ENCODE results near the gene HSD17B3. TPM values are rescaled to one million over a fixed set of nuclear protein-coding genes. Genes with fewer than 3 reads are reported as not detected.

The HSD17B3 gene
- total and polyA plus RNA-seq, 2 donors (not counting 3 experiments of a cell fraction or from before 2014, with no cell fraction given), result 0.46 TPM; not detected in 1

GRCh38 chr9:96327694-96328352, 25.8 kb upstream of the HSD17B3 start:
- no peak overlapping the region for H3K4me2 ChIP-seq (ENCODE audit: insufficient read depth, low read length)
- ChIA-PET POLR2A (no interaction called here), CTCF (interaction anchor here (0.6 to 7.2 kb wide), 44 partner anchors 9 to 347 kb away, joined by 3 to 84 read pairs (median 5); partner anchors contain the start of genes HABP4, HSD17B3 and PRXL2C)
- peaks cover 7% of the 10 kb centered on the region for H3K4me1 ChIP-seq (ENCODE audit: control insufficient read depth, extremely low read depth, insufficient read depth, low read length)
- peak; percentile 63 to 69 for TF ChIP-seq CTCF (IDR thresholded peaks at IDR 0.05; ENCODE audit: extremely low read depth in 1 of 2, insufficient read depth in 1 of 2, low read depth in 1 of 2, low read length in 2 of 2)
- TF ChIP-seq FOS (IDR thresholded peaks at IDR 0.05; ENCODE audit: borderline replicate concordance, insufficient read depth, low read length), result peak; percentile 38
- no peak for TF ChIP-seq POLR2A (IDR thresholded peaks at IDR 0.05; ENCODE audit: low read depth, low read length)
- DNase-seq (ENCODE audit: low read depth, low spot score) (peak; percentile 74), FAIRE-seq (peak; percentile 66)
- intact Hi-C loops (cut with micrococcal nuclease), result loop anchor here (1.0 to 2.0 kb wide), 5 partner anchors 55 to 339 kb away; partner anchors contain the start of genes HABP4 and SLC35D2
- no peaks in the 10 kb centered on the region for H3K9me3 ChIP-seq (replicated peaks; ENCODE audit: control insufficient read depth, insufficient read depth, low read length)
- no peaks in the 10 kb centered on the region for H3K9me1 ChIP-seq (replicated peaks; ENCODE audit: control insufficient read depth, extremely low read depth, insufficient read depth, low read length)
- H3K27ac ChIP-seq (ENCODE audit: insufficient read depth, low read depth, low read length), result no peak overlapping the region
- H3K36me3 ChIP-seq (ENCODE audit: control insufficient read depth in 2 of 2, extremely low read depth in 1 of 2, insufficient read depth in 2 of 2, low read length in 2 of 2), result no peaks in the 10 kb centered on the region
- H3K79me2 ChIP-seq (ENCODE audit: control insufficient read depth, insufficient read depth, low read length), result no peaks in the 10 kb centered on the region
- no peak overlapping the region for H2AFZ ChIP-seq (ENCODE audit: low read depth, low read length)
- no peaks in the 10 kb centered on the region for H4K20me1 ChIP-seq (replicated peaks; ENCODE audit: control insufficient read depth, extremely low read depth, insufficient read depth, low read length)
- no peaks in the 10 kb centered on the region for H3K27me3 ChIP-seq (ENCODE audit: control insufficient read depth in 2 of 2, insufficient read depth in 2 of 2, low read length in 2 of 2)
- H3K4me3 ChIP-seq (replicated peaks in 1 of 3; ENCODE audit: insufficient read depth in 1 of 3, low read depth in 1 of 3, low read length in 3 of 3), result no peak overlapping the region
- H3K9ac ChIP-seq (replicated peaks; ENCODE audit: extremely low read depth, insufficient read depth, low read length), result no peak overlapping the region
- dilution Hi-C loops (cut with MboI; ENCODE audit: extremely low pct_ligation_motif_present, low sequenced_read_pairs), result no loop called here
- no TSS peak for BruUV-seq (replicated peaks)

- TF ChIP-seq EZH2 (IDR thresholded peaks at IDR 0.05; ENCODE audit: borderline replicate concordance, low read depth, low read length, severe bottlenecking) (no peak), CTCF (IDR thresholded peaks at IDR 0.05; ENCODE audit: extremely low read depth in 1 of 2, insufficient read depth in 1 of 2, low read depth in 1 of 2, low read length in 2 of 2) (no peak), JUN (IDR thresholded peaks at IDR 0.05; ENCODE audit: borderline replicate concordance, insufficient read depth, insufficient read length, low read depth) (no peak), FOS (IDR thresholded peaks at IDR 0.05; ENCODE audit: borderline replicate concordance, insufficient read depth, low read length) (no peak), MYC (IDR thresholded peaks at IDR 0.05; ENCODE audit: low read depth, low read length) (no peak), GATA2 (IDR thresholded peaks at IDR 0.05; ENCODE audit: insufficient read depth, insufficient read length, low read depth, low read length) (no peak), POLR2AphosphoS5 (IDR thresholded peaks at IDR 0.05; ENCODE audit: insufficient read depth, low read depth, low read length) (no peak), MAX (IDR thresholded peaks at IDR 0.05; ENCODE audit: insufficient read depth, insufficient read length) (no peak), POLR2A (IDR thresholded peaks at IDR 0.05; ENCODE audit: low read depth, low read length) (no peak)
- no peak for DNase-seq (ENCODE audit: low read depth, low spot score)
- Histone ChIP-seq H3K9me3 (replicated peaks; ENCODE audit: control insufficient read depth, insufficient read depth, low read length) (no peaks in the 10 kb centered on the region), H3K4me3 (replicated peaks in 1 of 3; ENCODE audit: insufficient read depth in 1 of 3, low read depth in 1 of 3, low read length in 3 of 3) (no peak overlapping the region), H2AFZ (ENCODE audit: low read depth, low read length) (no peak overlapping the region), H4K20me1 (replicated peaks; ENCODE audit: control insufficient read depth, extremely low read depth, insufficient read depth, low read length) (no peaks in the 10 kb centered on the region), H3K36me3 (ENCODE audit: control insufficient read depth in 2 of 2, extremely low read depth in 1 of 2, insufficient read depth in 2 of 2, low read length in 2 of 2) (no peaks in the 10 kb centered on the region), H3K9ac (replicated peaks; ENCODE audit: extremely low read depth, insufficient read depth, low read length) (no peak overlapping the region), H3K27me3 (ENCODE audit: control insufficient read depth in 2 of 2, insufficient read depth in 2 of 2, low read length in 2 of 2) (no peaks in the 10 kb centered on the region), H3K4me1 (ENCODE audit: control insufficient read depth, extremely low read depth, insufficient read depth, low read length) (no peaks in the 10 kb centered on the region), H3K9me1 (replicated peaks; ENCODE audit: control insufficient read depth, extremely low read depth, insufficient read depth, low read length) (no peaks in the 10 kb centered on the region), H3K4me2 (ENCODE audit: insufficient read depth, low read length) (no peak overlapping the region), H3K27ac (ENCODE audit: insufficient read depth, low read depth, low read length) (no peak overlapping the region), H3K79me2 (ENCODE audit: control insufficient read depth, insufficient read depth, low read length) (no peaks in the 10 kb centered on the region)
- ChIA-PET POLR2A (no interaction called here), CTCF (no interaction called here)
- intact Hi-C loops (cut with micrococcal nuclease), result no loop called here
- BruUV-seq (replicated peaks), result no TSS peak
- dilution Hi-C loops (cut with MboI; ENCODE audit: extremely low pct_ligation_motif_present, low sequenced_read_pairs), result no loop called here
- FAIRE-seq, result no peak
These were observed 21.2 kb upstream of the HSD17B3 start for GRCh38 chr9:96323169-96323568.

Data from endothelial cell of umbilical vein (primary cell).